Activated CD8-positive, alpha-beta memory T cell treated with anti-CD3 and anti-CD28 coated beads for 48 hours (primary cell): ENCODE measurements around the gene FRMD4A.
"Not testable (repeated sequence)": the region's sequence is repeated elsewhere in the genome, so short reads cannot be mapped to it uniquely, and the experiment has no call there.

Experiments
- DNase-seq, 3 experiments: peaks; one replicate each; pipeline ENCODE4 v3.0.0-alpha.2; 2020; ENCODE audit warnings: low read depth in 2 of 3, low spot score in 2 of 3

FRMD4A gene

DNA sequence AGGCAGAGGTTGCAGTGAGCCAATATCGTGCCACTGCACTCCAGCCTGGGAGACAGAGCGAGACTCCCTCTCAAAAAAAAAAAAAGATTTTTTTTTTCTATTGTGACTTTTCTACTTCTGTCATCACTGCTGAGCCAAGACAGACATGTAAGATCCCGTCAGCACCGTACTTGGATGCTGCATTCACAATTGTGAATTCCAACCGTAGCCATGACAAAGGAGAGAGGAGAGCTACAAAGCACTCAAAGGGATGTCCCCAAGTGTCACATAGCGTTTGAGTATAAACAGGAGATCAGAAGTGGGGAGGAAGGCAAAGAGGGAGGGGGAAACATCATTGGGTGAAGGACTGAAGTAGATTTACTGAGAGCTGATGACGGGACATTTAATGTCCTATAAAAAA, 599.8 kb downstream of the FRMD4A start:
- DNase-seq = no peak

DNA sequence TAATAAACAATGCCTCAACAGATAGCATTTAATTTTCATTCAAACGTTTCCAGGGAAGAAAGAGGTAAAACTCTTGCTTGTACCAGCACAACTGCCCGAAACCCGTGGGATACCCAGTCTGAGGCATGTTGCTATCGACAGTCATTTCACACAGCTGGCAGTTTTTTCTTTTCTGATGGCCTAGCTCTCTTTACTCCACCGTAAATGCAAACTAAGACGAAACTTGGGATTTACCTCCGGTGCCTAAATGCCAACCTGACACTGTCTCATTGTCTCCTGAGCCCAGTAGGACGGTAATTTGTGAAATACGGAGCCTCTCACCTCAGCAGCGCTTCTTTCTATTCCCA, 600.4 kb downstream of the FRMD4A start:
- DNase-seq = no peak

DNA sequence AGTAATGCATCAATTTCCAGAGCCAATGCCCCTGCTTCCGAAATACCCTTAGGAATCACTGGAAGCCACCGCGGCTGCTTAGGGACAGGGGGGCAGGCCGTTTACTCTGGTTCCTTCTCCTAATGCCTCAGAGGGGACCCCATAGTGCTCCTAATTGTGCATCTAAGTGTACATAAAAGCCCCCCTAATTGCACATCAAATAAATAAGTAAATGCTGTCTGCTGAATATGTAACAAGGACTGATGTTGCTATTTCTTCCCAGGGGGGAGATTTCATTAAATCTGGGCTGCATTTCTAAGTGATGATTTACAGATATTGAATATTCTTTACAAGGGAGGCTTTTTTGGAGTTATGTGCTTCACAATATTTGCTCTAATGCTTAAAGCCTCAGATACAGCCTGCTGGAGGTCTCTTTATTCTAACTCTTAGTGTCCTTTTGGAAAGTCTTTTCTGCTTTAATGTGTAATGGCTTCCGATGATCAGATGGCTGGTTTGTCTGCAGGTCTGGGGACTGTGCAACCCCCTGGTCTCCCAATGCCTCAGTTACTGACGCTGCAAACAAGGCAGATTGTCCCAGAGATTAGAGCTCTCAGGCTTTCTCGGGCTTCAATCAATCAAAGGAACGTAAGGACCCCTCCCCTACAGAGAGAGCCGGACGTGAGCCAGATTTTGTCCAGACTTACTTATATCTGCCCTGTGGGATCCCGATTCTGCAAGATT, 601.0 kb downstream of the FRMD4A start:
- no peak for DNase-seq

DNA sequence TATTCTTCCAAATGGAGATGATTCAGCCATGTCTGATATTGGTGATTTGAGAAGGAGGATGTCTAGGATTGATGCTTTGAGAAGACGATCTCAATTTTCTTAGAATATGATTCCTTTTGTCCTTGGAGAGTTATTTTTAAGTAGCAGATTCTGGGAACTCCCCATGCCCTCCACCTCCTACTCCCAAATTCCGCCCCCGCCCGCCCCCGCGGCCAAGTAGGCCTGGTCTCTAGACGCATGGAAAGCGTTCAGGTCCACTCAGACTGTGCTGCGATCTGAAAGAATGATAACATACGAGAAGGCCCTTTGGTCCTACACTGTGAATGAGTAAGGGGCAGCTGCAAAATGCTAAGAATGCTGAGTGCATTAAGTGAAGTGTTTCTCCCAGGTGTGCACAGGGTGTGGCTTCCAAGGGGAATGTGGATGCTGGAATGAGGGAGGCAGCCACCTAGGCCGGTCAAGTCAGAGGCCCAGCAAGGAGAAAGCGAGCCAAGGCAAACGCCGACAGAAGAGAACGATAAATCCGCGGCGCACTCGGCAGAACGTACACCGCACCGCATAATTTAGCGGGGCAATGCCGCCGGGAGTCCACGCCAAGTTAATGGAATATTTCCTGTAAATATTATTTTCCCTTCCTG, 601.7 kb downstream of the FRMD4A start:
- no peak for DNase-seq

DNA sequence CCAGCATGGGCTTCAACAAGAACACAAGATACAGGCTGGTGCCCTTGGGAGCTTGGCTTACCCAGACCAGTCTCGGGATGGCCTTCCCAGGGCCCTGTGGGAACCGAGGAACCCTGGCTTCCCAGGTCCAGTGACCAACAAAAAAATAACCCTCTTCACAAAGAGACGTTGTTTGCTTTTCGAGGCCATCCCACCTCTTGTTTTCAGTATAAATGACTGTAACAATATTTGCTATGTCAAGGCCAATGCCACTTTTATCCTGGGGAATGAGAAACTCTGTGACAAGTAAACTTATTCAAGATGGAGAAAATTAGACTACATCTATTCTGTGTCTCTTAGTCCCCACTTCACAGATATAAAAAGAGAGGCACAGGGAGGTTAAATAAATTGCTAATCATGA, 605.1 kb downstream of the FRMD4A start:
- no peak for DNase-seq

DNA sequence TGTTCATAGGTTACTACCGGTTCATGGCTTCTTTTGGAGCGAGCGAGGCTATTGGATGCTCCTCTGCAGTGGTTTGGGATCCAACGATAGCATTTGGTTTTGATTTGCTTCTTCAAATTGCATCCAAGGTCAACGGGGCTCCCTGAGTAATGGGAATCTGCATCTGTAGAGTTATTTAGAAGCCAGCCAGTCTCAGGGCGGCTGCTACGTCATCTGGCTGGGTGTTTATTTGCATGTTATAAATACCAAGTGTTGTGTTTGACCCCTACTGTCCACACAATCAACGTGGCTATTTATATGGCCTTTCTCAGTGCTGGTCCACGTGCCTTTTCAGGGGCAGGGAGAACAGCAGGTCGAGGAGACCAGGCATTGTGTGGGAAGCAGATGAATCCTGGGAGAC, 606.2 kb downstream of the FRMD4A start:
- no peak for DNase-seq

DNA sequence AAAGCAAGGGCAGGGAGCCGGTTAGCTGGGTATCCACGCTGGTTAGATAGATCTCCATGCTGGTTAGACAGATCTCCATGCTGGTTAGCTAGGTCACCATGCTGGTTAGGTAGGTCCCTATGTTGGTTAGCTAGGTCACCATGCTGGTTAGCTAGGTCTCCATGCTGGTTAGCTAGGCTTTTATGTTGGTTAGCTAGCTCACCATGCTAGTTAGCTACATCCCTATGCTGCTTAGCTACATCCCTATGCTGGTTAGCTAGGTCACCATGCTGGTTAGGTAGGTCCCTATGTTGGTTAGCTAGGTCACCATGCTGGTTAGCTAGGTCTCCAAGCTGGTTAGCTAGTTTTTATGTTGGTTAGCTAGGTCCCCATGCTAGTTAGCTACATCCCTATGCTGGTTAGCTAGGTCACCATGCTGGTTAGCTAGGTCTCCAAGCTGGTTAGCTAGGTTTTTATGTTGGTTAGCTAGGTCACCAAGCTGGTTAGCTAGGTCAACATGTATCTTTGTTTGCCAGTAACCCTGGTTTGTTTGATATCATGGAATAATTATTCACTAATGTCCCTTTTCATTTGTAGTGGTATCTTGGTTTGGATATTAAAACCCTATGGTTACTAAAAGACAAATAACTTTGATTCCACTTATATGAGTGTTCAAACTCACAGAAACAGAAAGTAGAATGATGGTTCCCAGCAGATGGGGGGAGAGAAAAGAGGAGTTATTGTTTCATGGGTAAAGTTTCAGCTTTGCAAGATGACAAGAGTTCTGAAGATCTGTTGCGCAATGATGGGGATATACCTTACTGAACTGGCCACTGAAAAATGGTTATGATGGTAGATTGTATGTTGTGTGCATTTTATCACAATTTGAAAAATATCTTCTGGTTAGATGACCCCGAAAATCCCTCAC, 607.7 kb downstream of the FRMD4A start:
- no peak for DNase-seq

DNA sequence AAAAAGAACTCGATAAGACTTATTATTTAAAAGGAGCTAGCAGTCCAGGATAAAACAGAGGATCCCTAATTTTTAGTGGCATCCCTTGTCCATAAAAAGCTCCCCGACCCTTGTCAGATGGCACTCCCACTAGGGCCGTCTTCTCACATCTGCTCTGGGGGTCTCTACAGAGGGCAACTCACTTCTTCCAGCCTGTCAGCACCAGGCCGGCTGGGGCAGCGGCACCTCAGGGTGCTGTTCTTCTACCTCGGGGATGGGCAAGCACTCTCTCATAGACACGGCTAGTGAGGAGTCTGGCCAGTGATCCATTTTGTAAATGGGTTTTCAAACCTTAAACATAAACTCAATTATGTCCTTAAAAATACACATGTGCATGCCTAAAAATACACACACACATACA, 609.2 kb downstream of the FRMD4A start:
- no peak for DNase-seq

DNA sequence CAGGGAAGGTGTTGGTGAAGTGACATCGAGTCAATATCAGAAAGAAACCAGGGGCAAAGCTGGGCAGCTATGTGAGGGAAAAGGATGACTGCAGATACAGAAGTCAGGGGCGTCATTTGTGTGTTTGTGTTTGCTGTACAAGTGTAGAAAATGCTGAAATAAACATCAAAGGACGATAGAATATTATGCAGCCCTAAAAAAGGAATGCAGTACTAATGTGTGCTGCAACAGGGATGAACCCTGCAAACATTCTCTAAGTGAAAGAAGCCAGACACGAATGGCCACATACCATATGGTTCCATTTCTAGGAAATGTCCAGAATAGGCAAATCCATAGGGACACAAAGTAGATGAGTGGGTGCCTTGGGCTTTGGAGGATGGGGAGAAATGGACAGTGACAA, 610.0 kb downstream of the FRMD4A start:
- no peak for DNase-seq

DNA sequence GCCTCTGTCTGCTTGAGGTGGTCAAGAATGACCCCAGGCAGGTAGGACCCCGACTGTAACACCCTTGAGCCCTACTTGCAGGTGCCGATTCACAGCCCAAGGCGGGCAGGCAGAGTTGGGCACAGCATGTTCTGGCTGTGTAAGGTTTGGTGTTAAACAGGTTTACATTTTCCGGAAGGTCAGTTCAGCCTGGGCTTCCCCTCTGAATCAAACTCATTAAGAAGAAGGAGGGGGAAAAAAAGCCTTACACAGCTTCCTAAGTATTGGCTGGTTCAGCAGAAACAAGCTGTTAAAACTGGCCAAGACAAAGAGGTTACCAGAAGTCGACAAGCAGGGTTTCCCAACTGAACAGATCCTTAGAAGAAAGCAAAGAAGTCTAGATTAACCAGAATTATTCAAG, 611.3 kb downstream of the FRMD4A start:
- no peak for DNase-seq

DNA sequence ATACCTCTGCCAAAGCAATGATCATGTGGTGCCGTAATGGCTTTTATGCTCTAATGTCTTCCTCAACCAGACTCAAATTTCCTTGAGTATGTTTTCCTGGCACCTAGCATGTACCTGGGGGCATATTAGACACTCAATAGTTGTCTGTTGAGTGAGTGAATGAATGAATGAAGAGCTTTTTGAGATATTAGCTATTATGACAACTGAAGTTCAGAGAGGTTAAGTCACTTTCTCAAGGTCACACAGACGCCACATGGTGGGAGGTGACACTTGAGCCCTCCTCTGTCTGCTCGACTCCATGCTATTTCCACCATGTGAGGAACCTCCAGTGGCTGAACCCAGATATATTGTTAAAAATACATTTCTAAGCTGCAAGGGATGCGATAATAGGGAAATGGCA, 611.9 kb downstream of the FRMD4A start:
- no peak for DNase-seq

DNA sequence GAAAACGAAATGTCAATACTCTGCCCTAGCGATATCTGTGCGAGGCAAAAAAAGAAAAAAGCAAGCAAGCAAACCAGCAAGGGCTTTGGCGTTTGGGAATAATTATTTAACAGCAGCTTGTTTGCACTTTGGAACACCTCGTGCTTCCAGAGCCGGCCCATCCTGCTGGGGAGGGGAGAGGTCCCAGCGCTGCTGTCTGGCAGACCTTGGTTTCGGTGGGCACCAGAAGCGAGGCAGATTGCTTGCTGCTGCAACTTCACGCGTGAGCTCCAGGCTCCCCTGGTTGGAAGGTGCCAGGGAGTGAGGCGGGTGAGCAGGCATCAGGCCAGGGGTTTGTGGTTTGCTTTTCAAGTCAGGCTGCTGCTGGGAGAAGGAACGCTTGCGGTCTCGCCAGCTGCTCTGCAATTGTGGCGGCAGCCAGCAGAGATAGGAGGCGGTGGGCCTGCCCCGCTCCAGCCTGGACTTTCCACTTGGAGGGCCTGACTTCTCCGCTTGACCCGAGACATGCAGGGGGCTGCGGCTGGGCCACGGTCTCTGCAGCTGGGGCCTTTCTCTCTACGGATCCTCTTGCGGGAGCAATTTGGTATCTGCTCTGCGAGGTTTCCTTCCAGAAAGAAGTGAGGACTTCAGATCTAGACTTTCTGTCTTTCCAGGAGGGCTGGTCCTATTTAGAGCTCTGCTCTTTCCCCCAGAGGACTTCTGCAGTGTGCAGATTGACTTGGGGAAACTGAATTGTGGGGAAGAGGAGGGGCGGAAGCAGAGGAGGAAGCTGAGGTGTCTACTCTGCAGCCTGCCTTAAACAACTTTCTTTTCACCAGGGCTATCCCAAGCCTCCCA, 612.6 kb downstream of the FRMD4A start:
- no peak for DNase-seq

DNA sequence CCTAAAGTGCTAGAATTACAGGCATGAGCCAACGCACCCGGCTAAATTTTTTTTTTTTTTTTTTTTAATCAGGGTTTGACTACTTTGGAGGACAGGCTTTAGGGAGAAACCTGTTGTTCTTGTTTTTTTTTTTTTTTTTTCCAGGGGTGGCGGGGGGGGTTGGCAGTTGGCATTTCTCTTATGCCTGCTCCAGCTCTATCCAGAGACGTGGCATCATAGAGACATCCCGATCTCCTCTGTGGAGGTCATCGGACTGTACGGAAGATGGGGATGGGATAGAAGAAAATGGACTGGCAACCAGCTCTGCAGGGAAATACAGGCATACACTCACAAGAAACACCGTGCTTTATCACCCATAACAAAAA, 613.2 kb downstream of the FRMD4A start:
- no peak for DNase-seq

DNA sequence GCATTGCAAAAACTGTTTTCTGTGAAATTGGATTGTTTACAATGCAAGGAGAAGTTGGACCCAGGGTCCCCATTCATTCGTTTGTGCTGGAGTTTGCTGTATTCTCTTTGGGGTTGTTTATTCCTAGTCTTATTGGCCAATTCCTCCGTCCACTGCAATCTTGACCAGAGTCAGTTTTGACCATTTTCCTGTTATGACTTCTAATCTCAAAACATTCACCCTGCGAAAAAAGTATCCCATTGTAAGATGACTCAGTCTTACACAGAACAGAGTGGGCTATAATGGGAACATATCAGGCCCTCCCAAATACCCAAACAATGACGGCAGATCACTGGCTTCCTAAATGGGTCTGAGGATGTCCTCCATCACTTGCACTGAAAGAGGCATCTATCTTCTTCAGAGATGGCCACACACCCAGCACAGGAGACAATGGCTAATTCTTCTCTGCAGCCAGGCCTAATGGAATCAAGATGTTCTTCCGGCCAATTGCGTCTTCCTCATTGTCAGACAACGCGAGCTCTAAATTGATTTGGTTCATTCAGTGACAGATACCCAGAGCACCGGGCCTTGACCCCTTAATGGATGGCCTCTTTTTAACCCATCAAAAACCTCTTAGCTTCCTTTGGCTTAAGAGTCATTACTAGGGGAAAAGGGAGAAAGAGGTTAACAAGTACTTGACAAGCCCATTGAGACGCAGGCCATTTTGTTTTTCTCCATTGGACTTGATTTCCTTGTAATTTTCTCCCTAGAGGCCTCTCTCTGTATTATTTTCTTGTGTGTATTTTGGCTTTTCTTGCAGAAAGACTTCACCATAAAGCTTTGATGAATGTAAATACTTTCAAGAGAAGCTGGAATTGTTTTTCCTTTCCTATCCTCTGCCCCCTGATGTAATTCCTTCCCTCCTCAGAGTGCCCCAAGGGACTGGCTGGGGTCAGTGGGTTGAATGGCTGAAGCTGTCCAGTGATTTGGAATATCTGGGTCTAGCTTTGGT, 614.3 kb downstream of the FRMD4A start:
- DNase-seq = no peak

DNA sequence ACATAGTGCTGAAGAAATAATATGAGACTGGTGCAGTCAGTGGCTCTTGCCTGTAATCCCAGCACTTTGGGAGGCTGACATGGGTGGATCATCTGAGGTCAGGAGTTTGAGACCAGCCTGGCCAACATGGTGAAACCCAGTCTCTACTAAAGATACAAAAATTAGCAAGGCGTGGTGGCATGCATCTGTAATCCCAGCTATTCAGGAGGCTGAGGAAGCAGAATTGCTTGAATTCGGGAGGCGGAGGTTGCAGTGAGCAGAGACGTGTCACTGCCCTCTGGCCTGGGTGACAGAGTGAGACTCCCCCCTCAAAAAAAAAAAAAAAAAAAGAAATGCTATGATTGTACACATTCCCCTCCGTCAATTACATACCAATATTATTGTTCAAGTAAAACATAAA, 615.1 kb downstream of the FRMD4A start:
- not testable (repeated sequence) for DNase-seq

DNA sequence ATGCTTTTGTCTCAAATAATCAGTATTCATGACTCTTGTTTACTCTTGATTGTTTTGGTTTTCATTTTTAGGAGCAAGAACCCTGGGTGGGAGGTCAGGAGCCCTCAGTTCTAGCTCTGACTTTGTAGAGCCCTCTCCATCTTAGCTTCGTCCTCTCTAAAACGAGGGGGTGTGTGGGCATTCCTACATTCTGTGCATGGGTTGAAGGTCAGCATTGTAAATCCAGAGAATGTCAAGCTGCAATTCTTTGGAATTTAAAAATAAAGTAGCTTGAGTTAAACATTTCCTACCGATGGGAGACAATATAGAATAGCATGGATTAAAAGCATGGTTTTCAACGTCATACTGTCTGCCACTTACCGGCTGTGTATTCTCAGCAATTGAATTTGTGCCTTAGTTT, 615.6 kb downstream of the FRMD4A start:
- DNase-seq = no peak

DNA sequence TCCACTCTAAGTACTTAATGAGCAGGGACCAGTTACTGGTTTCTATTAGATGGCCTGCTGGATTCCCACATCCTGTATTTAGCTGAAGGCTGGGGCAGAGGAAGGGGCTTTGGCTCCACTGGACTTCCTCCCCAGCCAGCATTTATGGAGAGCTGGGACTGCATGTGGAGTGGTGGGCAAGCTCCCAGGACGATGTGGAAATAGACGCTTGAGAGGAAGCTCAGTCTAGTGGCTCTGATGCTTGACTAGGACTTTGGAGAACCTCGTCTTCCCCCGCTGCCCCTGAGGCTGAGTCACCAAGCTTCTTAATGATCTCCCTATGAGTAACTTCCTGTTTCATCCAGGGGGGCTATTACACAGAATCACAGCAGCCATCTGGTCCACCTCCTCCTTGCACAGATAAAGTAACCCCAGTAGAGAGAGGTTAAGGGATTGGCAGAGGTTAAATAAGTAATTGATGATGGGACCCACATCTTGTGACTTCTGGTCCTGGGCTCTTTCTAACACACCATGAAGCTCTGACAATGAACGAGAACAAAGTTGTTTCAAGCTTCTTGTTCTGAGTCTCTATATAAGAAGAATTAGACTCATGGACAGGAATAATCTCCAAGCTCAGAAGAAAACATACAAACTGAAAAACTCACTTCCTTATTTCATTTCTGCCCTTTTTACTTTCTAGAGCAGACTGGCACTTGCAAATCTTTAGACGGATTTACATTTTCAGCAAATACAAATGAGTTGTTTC, 617.7 kb downstream of the FRMD4A start:
- DNase-seq = no peak

DNA sequence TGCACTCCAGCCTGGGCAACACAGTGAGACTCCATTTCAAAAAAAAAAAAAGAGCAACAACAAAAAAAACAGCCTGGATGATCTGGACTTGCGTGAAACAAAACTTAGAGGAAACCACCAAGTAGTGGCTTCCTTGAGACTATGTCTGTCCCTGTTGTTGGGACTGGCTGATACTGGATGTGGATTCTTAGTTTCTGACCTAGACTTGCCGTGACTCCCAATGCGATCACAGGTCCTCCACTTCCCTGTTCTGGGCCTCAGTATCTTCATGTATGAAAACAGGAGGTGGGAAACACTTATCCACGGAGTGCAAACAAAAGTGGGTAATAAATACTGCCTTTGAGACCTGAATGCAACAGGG, 618.3 kb downstream of the FRMD4A start:
- DNase-seq = no peak

DNA sequence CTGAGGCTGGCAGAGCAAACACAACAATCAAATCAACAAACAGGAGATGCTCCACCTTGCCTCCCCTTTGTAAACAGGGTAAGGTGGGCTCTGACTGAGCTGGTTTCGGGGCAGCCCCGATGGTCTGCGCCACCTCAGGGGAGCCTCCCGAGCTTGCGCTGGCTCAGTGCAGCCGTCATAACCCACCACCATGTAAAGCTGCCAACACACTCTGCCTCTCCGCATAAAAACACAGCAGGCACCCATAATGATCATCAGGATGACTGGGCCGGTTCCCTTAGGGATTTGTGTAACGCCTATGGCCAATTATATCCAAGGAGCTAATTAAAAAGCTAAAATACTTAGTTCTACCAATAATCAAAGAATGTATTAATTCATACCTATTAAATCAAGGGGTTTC, 619.4 kb downstream of the FRMD4A start:
- no peak for DNase-seq
